Endothelial cell (in vitro differentiated cells): Measurements from ENCODE around the gene SQOR. TPM values are rescaled to one million over a fixed set of nuclear protein-coding genes. Genes with fewer than 3 reads are reported as not detected.

Source experiments
- DNase-seq: peaks from one replicate; pipeline ENCODE4 v3.0.0; 2021; ENCODE audit warnings: low spot score
- H3K27ac Mint-ChIP-seq: one replicate; pipeline ENCODE4 v1.8.0; 2021; ENCODE audit warnings: mixed read lengths, inconsistent platforms; ENCODE audit not compliant: unreplicated experiment
- H3K27me3 Mint-ChIP-seq: one replicate; pipeline ENCODE4 v1.8.0; 2021; ENCODE audit warnings: mild to moderate bottlenecking, moderate library complexity, mixed read lengths, inconsistent platforms; ENCODE audit not compliant: unreplicated experiment
- H3K36me3 Mint-ChIP-seq: one replicate; pipeline ENCODE4 v1.8.0; 2021; ENCODE audit warnings: mild to moderate bottlenecking, low read depth, mixed read lengths, inconsistent platforms; ENCODE audit not compliant: unreplicated experiment
- H3K4me1 Mint-ChIP-seq: one replicate; pipeline ENCODE4 v1.8.0; 2021; ENCODE audit warnings: mild to moderate bottlenecking, mixed read lengths, inconsistent platforms; ENCODE audit not compliant: unreplicated experiment
- H3K4me3 Mint-ChIP-seq: one replicate; pipeline ENCODE4 v1.8.0; 2021; ENCODE audit warnings: mild to moderate bottlenecking, mixed read lengths, inconsistent platforms; ENCODE audit not compliant: unreplicated experiment
- H3K9me3 Mint-ChIP-seq: one replicate; pipeline ENCODE4 v1.8.0; 2021; ENCODE audit warnings: mixed read lengths, inconsistent platforms; ENCODE audit not compliant: unreplicated experiment
- CTCF ChIP-seq: fragments of 200-600 bp; sonication (generic); IDR thresholded peaks from one replicate; pipeline ENCODE4 v1.5.0; 2021; ENCODE audit warnings: antibody characterized with exemption; ENCODE audit not compliant: unreplicated experiment
- total RNA-seq: library from RNA; stranded (reverse); fragmentation: NEBNext Ultra II Directional; extraction: Animal tissue kit (Norgen Biotek cat#: 25700); gene quantifications from one replicate; pipeline ENCODE4 v1.2.1, GENCODE V29; 2021; ENCODE audit not compliant: unreplicated experiment

Gene SQOR
- total RNA-seq, 1 donor from 2014 or later, result 3.8 TPM

GRCh38 chr15:45689616-45690015 is 54.8 kb downstream of the SQOR start:
- no peaks in the 10 kb centered on the region for H3K9me3 Mint-ChIP-seq
- H3K27ac Mint-ChIP-seq, result no peak overlapping the region
- TF ChIP-seq CTCF, result no peak
- H3K36me3 Mint-ChIP-seq, result no peaks in the 10 kb centered on the region
- no peak overlapping the region for H3K4me3 Mint-ChIP-seq
- DNase-seq, result no peak
- H3K4me1 Mint-ChIP-seq, result no peaks in the 10 kb centered on the region
- H3K27me3 Mint-ChIP-seq, result no peaks in the 10 kb centered on the region

GRCh38 chr15:45690581-45691260 is 55.9 kb downstream of the SQOR start:
- Mint-ChIP-seq H3K4me3 (no peak overlapping the region), H3K9me3 (no peaks in the 10 kb centered on the region), H3K36me3 (no peaks in the 10 kb centered on the region), H3K27ac (no peak overlapping the region), H3K27me3 (no peaks in the 10 kb centered on the region), H3K4me1 (no peaks in the 10 kb centered on the region)
- TF ChIP-seq CTCF, result no peak
- no peak for DNase-seq

- no peak overlapping the region for H3K27ac Mint-ChIP-seq
- H3K4me1 Mint-ChIP-seq, result no peaks in the 10 kb centered on the region
- no peaks in the 10 kb centered on the region for H3K36me3 Mint-ChIP-seq
- no peaks in the 10 kb centered on the region for H3K9me3 Mint-ChIP-seq
- no peak for TF ChIP-seq CTCF
- no peak for DNase-seq
- peaks cover 11% of the 10 kb centered on the region for H3K27me3 Mint-ChIP-seq
- no peak overlapping the region for H3K4me3 Mint-ChIP-seq
These were observed 66.3 kb downstream of the SQOR start for GRCh38 chr15:45701108-45701507.

GRCh38 chr15:45702041-45702440 is 67.2 kb downstream of the SQOR start:
- no peaks in the 10 kb centered on the region for H3K36me3 Mint-ChIP-seq
- no peak for TF ChIP-seq CTCF
- H3K9me3 Mint-ChIP-seq, result no peaks in the 10 kb centered on the region
- no peak overlapping the region for H3K27ac Mint-ChIP-seq
- no peak overlapping the region for H3K4me3 Mint-ChIP-seq
- H3K27me3 Mint-ChIP-seq, result peaks cover 11% of the 10 kb centered on the region
- H3K4me1 Mint-ChIP-seq, result no peaks in the 10 kb centered on the region
- no peak for DNase-seq

GRCh38 chr15:45703670-45704328 is 69.0 kb downstream of the SQOR start:
- no peaks in the 10 kb centered on the region for H3K4me1 Mint-ChIP-seq
- no peaks in the 10 kb centered on the region for H3K9me3 Mint-ChIP-seq
- no peak overlapping the region for H3K27ac Mint-ChIP-seq
- H3K4me3 Mint-ChIP-seq, result peak overlapping the region; percentile 90
- TF ChIP-seq CTCF, result peak; percentile 47
- DNase-seq, result no peak
- H3K27me3 Mint-ChIP-seq, result peaks cover 11% of the 10 kb centered on the region
- no peaks in the 10 kb centered on the region for H3K36me3 Mint-ChIP-seq
